HUES48 (cell line): ENCODE measurements around the gene CLDN4.

ENCODE experiments used
- H3K27ac ChIP-seq: one replicate; pipeline ENCODE4 v1.7.0; 2013; ENCODE audit warnings: low read depth, low read length, inconsistent platforms
- H3K27me3 ChIP-seq: 2 replicates; pipeline ENCODE4 v1.6.1; 2013; ENCODE audit warnings: mild to moderate bottlenecking, low read length; ENCODE audit not compliant: control insufficient read depth, insufficient read depth
- H3K36me3 ChIP-seq: 2 replicates; pipeline ENCODE4 v1.6.1; 2013; ENCODE audit warnings: low read length; ENCODE audit not compliant: control insufficient read depth, insufficient read depth
- H3K4me1 ChIP-seq: 2 replicates; pipeline ENCODE4 v1.6.1; 2013; ENCODE audit warnings: mild to moderate bottlenecking, low read length; ENCODE audit not compliant: control insufficient read depth, insufficient read depth
- H3K4me3 ChIP-seq: 2 replicates; pipeline ENCODE4 v1.5.1; 2013; ENCODE audit warnings: mild to moderate bottlenecking, low read depth, low read length
- H3K9ac ChIP-seq: 2 replicates; pipeline ENCODE4 v1.6.1; 2013; ENCODE audit warnings: mild to moderate bottlenecking, low read depth, low read length, moderate library complexity
- H3K9me3 ChIP-seq: 2 replicates; pipeline ENCODE4 v1.6.1; 2013; ENCODE audit warnings: low read length; ENCODE audit not compliant: control insufficient read depth, insufficient read depth

CLDN4 gene

GRCh38 chr7:73879977-73880681, 49.3 kb downstream of the CLDN4 start:
- H3K27me3 ChIP-seq: no peaks in the 10 kb centered on the region
- H3K9ac ChIP-seq: no peak overlapping the region
- H3K9me3 ChIP-seq: no peaks in the 10 kb centered on the region
- no peak overlapping the region for H3K27ac ChIP-seq
- H3K4me3 ChIP-seq: no peak overlapping the region
- no peaks in the 10 kb centered on the region for H3K4me1 ChIP-seq
- H3K36me3 ChIP-seq: no peaks in the 10 kb centered on the region

- no peaks in the 10 kb centered on the region for H3K27me3 ChIP-seq
- no peaks in the 10 kb centered on the region for H3K9me3 ChIP-seq
- H3K27ac ChIP-seq: no peak overlapping the region
- H3K4me1 ChIP-seq: no peaks in the 10 kb centered on the region
- no peak overlapping the region for H3K4me3 ChIP-seq
- no peak overlapping the region for H3K9ac ChIP-seq
- H3K36me3 ChIP-seq: no peaks in the 10 kb centered on the region
These were observed 50.0 kb downstream of the CLDN4 start for GRCh38 chr7:73880755-73881328.

- H3K4me1 ChIP-seq: no peaks in the 10 kb centered on the region
- H3K27ac ChIP-seq: no peak overlapping the region
- H3K36me3 ChIP-seq: no peaks in the 10 kb centered on the region
- H3K4me3 ChIP-seq: no peak overlapping the region
- H3K9ac ChIP-seq: no peak overlapping the region
- H3K27me3 ChIP-seq: no peaks in the 10 kb centered on the region
- H3K9me3 ChIP-seq: no peaks in the 10 kb centered on the region
These were observed 50.7 kb downstream of the CLDN4 start for GRCh38 chr7:73881352-73882046.

DNA sequence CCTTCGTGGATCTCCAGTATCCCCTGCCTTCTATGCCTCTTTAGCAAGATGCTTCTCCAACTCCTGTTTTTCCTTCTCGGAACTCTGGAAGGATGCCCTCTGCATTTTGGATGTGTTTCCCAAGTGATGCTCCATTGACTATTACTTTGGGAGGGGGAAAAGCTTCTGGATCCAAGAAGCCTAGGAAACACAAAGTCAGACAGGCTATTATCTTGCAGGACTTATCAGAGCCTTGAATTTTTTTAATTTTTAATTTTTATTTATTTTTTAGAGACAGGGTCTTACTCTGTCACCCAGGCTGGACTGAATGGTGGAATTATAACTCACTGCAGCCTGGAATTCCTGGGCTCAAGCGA, 51.2 kb downstream of the CLDN4 start:
- H3K9me3 ChIP-seq: no peaks in the 10 kb centered on the region
- no peak overlapping the region for H3K4me3 ChIP-seq
- H3K36me3 ChIP-seq: no peaks in the 10 kb centered on the region
- H3K9ac ChIP-seq: no peak overlapping the region
- no peaks in the 10 kb centered on the region for H3K27me3 ChIP-seq
- no peak overlapping the region for H3K27ac ChIP-seq
- H3K4me1 ChIP-seq: no peaks in the 10 kb centered on the region
